OCI-LY7 (cell line): ENCODE data around the gene MAP3K5. TPM values are rescaled to one million over a fixed set of nuclear protein-coding genes. Genes with fewer than 3 reads are reported as not detected.

ENCODE experiments used
- BruUV-seq: library from RNA; stranded (reverse); fragments of 400-500 nt; replicated peaks from 2 replicates; lab custom pipeline; 2021; lab: Mats Ljungman, UMichigan
- CTCF ChIA-PET: fragments of 300-600 bp; sonication (Branson Sonifier 250); formaldehyde crosslinking; loops from one replicate; lab custom pipeline; 2022; ENCODE audit warnings: antibody characterized with exemption; ENCODE audit not compliant: unreplicated experiment; lab: Charles Lee
- POLR2A ChIA-PET: fragments of 300-600 bp; sonication (Branson Sonifier 250); formaldehyde crosslinking; loops from one replicate; lab custom pipeline; 2022; ENCODE audit warnings: antibody characterized with exemption; lab: Charles Lee
- DNase-seq: peaks from one replicate; pipeline ENCODE4 v3.0.0-alpha.2; 2015; ENCODE audit warnings: low spot score
- H2AFZ ChIP-seq: fragments of 200-600 bp; sonication (generic), shearing (Covaris generic); 2 replicates; pipeline ENCODE4 v1.6.1; 2014; ENCODE audit warnings: mild to moderate bottlenecking, antibody characterized with exemption, low read length, moderate library complexity
- H3K27ac ChIP-seq: fragments of 200-600 bp; sonication (generic); 2 replicates; pipeline ENCODE4 v1.5.1; 2014; ENCODE audit warnings: mixed run types, low read depth, mild to moderate bottlenecking, moderate library complexity, low read length, inconsistent platforms; ENCODE audit not compliant: poor library complexity, severe bottlenecking
- H3K36me3 ChIP-seq: fragments of 200-600 bp; sonication (generic); 2 replicates; pipeline ENCODE4 v1.6.1; 2014; ENCODE audit warnings: mild to moderate bottlenecking, antibody characterized with exemption, low read length, moderate library complexity, mixed read lengths; ENCODE audit not compliant: insufficient read depth
- H3K4me1 ChIP-seq: fragments of 200-600 bp; sonication (generic); 2 replicates; pipeline ENCODE4 v1.5.1; 2014; ENCODE audit warnings: mild to moderate bottlenecking, low read length; ENCODE audit not compliant: insufficient read depth, poor library complexity, severe bottlenecking
- H3K4me2 ChIP-seq: fragments of 200-600 bp; sonication (generic); 2 replicates; pipeline ENCODE4 v1.6.1; 2014; ENCODE audit warnings: mild to moderate bottlenecking, low read length
- H3K4me3 ChIP-seq: fragments of 200-600 bp; sonication (generic); 2 replicates; pipeline ENCODE4 v1.5.1; 2014; ENCODE audit warnings: mild to moderate bottlenecking, low read depth, low read length; ENCODE audit not compliant: poor library complexity, severe bottlenecking
- H3K79me2 ChIP-seq: fragments of 200-600 bp; sonication (generic); 2 replicates; pipeline ENCODE4 v1.6.1; 2016; ENCODE audit warnings: low read depth, mild to moderate bottlenecking, low read length, moderate library complexity, mixed read lengths; ENCODE audit not compliant: insufficient read depth
- H3K9me2 ChIP-seq: fragments of 200-600 bp; sonication (generic); 2 replicates; pipeline ENCODE4 v1.6.1; 2016; ENCODE audit warnings: mild to moderate bottlenecking, low read length, mixed read lengths; ENCODE audit not compliant: insufficient read depth
- H3K9me3 ChIP-seq: fragments of 200-600 bp; sonication (generic); 2 replicates; pipeline ENCODE4 v1.6.1; 2014; ENCODE audit warnings: mild to moderate bottlenecking, mixed run types, low read length, mixed read lengths
- H4K20me1 ChIP-seq: fragments of 200-600 bp; sonication (generic); 2 replicates; pipeline ENCODE4 v1.6.1; 2014; ENCODE audit warnings: mild to moderate bottlenecking, antibody characterized with exemption, low read length, moderate library complexity, mixed read lengths; ENCODE audit not compliant: insufficient read depth
- CTCF ChIP-seq: fragments of 200-600 bp; sonication (generic); conservative IDR thresholded peaks from 2 replicates; pipeline ENCODE4 v1.5.1; 2014; ENCODE audit warnings: mild to moderate bottlenecking, antibody characterized with exemption, low read length, moderate library complexity, mixed read lengths
- EZH2phosphoT487 ChIP-seq: fragments of 200-600 bp; sonication (generic); IDR thresholded peaks from 2 replicates; pipeline ENCODE4 v1.6.1; 2018; ENCODE audit warnings: low read depth, borderline replicate concordance, mild to moderate bottlenecking, mixed run types, antibody characterized with exemption, low read length, moderate library complexity, mixed read lengths
- intact Hi-C: fragments of 100-400 bp; cut with micrococcal nuclease; formaldehyde crosslinking; loops from one replicate; pipeline ENCODE4 v1.10.0; 2022; ENCODE audit not compliant: unreplicated experiment
- total RNA-seq, 2 experiments: library from RNA; depleted of rRNA in 1 of 2; stranded (reverse); fragments of >200 nt in 1 of 2; shearing (Covaris generic) in 1 of 2; gene quantifications; 2 replicates each; pipeline ENCODE4 v1.2.3, GENCODE V29; 2014 to 2022

The MAP3K5 gene
- total RNA-seq, 2 experiments from 2014 or later = 13.8 to 16.6 TPM

GRCh38 chr6:136550045-136550329 is 242.3 kb downstream of the MAP3K5 start:
- Histone ChIP-seq H3K79me2 (no peaks in the 10 kb centered on the region), H3K36me3 (no peaks in the 10 kb centered on the region), H3K27ac (no peak overlapping the region), H3K9me2 (no peaks in the 10 kb centered on the region), H3K4me3 (no peak overlapping the region), H3K4me2 (no peak overlapping the region), H2AFZ (no peak overlapping the region), H3K4me1 (no peaks in the 10 kb centered on the region), H3K9me3 (no peaks in the 10 kb centered on the region), H4K20me1 (no peaks in the 10 kb centered on the region)
- intact Hi-C loops = no loop called here
- TF ChIP-seq EZH2phosphoT487 (no peak), CTCF (no peak)
- no peak for DNase-seq
- POLR2A ChIA-PET = no interaction called here
- no TSS peak for BruUV-seq
- CTCF ChIA-PET = no interaction called here

GRCh38 chr6:136549300-136550044 is 242.8 kb downstream of the MAP3K5 start:
- H3K79me2 ChIP-seq = no peaks in the 10 kb centered on the region
- BruUV-seq = no TSS peak
- DNase-seq = no peak
- no peaks in the 10 kb centered on the region for H3K36me3 ChIP-seq
- H3K4me2 ChIP-seq = no peak overlapping the region
- H3K9me3 ChIP-seq = no peaks in the 10 kb centered on the region
- CTCF ChIA-PET = no interaction called here
- no peak for TF ChIP-seq EZH2phosphoT487
- no peak for TF ChIP-seq CTCF
- no peak overlapping the region for H2AFZ ChIP-seq
- intact Hi-C loops = no loop called here
- H4K20me1 ChIP-seq = no peaks in the 10 kb centered on the region
- no peaks in the 10 kb centered on the region for H3K9me2 ChIP-seq
- H3K27ac ChIP-seq = no peak overlapping the region
- H3K4me3 ChIP-seq = no peak overlapping the region
- POLR2A ChIA-PET = no interaction called here
- H3K4me1 ChIP-seq = no peaks in the 10 kb centered on the region

DNA sequence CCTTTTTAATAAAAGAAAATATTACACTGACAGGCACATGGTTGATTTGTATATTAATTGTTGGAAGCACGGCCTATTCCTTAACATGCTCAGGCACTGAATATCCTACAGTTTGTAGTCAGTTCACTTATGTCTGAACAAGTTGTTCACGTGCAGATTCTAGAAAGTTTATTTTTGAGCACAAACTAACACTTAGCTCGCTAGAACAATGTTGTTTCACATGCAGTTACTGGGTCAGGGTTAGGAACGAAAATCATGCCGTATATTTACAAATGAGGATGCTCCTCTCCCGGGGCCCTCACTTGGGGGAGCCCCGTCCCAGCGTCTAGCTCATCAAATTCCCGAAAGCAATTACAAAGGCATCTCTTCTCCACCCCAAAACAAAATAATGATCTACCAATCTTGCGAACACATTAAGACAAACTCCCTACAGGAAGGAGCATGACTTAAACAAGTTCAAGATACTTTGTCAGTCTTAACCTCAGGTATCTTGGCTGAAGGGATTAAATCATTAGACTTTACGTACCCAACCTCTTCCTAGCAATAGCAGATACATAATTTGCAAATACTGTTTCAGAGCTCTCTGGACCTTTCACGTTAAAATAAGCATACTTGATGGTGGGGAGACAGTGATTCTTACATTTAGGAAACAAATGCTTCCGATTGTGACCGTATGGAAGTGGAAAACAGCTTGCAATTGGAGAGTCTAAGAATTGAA is 243.5 kb downstream of the MAP3K5 start:
- Histone ChIP-seq H3K36me3 (no peaks in the 10 kb centered on the region), H3K4me2 (no peak overlapping the region), H3K9me3 (no peaks in the 10 kb centered on the region), H3K27ac (no peak overlapping the region), H3K4me3 (no peak overlapping the region), H3K4me1 (no peaks in the 10 kb centered on the region), H3K79me2 (no peaks in the 10 kb centered on the region), H3K9me2 (no peaks in the 10 kb centered on the region), H4K20me1 (no peaks in the 10 kb centered on the region), H2AFZ (no peak overlapping the region)
- DNase-seq = no peak
- ChIA-PET POLR2A (no interaction called here), CTCF (no interaction called here)
- BruUV-seq = no TSS peak
- TF ChIP-seq EZH2phosphoT487 (no peak), CTCF (no peak)
- intact Hi-C loops = no loop called here
